ENCODE measurements around the gene MDN1. TPM values are rescaled to one million over a fixed set of nuclear protein-coding genes. Genes with fewer than 3 reads are reported as not detected.

Gene MDN1
- total and polyA plus RNA-seq, 8 donors: 15.6 to 27.5 (median 18.1) TPM

GRCh38 chr6:89613790-89614189 lies 205.8 kb downstream of the MDN1 start:
- Histone ChIP-seq H3K27me3 (no peaks in the 10 kb centered on the region), H3K9me3 (no peaks in the 10 kb centered on the region), H3K4me1 (no peaks in the 10 kb centered on the region), H3K27ac (no peak overlapping the region), H3K36me3 (no peaks in the 10 kb centered on the region), H3K4me3 (no peak overlapping the region)
- TF ChIP-seq, protein P1, sequence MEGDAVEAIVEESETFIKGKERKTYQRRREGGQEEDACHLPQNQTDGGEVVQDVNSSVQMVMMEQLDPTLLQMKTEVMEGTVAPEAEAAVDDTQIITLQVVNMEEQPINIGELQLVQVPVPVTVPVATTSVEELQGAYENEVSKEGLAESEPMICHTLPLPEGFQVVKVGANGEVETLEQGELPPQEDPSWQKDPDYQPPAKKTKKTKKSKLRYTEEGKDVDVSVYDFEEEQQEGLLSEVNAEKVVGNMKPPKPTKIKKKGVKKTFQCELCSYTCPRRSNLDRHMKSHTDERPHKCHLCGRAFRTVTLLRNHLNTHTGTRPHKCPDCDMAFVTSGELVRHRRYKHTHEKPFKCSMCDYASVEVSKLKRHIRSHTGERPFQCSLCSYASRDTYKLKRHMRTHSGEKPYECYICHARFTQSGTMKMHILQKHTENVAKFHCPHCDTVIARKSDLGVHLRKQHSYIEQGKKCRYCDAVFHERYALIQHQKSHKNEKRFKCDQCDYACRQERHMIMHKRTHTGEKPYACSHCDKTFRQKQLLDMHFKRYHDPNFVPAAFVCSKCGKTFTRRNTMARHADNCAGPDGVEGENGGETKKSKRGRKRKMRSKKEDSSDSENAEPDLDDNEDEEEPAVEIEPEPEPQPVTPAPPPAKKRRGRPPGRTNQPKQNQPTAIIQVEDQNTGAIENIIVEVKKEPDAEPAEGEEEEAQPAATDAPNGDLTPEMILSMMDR (IDR thresholded peaks at IDR 0.05): no peak
- DNase-seq (no peak), ATAC-seq (no peak), FAIRE-seq (no peak)
- WGBS, 2 donors: 67 to 69% methylated on average over 5 of the region's 5 CpGs
- intact Hi-C loops (cut with DNase I): no loop called here

- WGBS, 2 donors: 88 to 89% methylated on average over 12 of the region's 12 CpGs
- DNase-seq (no peak), FAIRE-seq (no peak), ATAC-seq (no peak)
- intact Hi-C loops (cut with DNase I): no loop called here
- Histone ChIP-seq H3K27me3 (no peaks in the 10 kb centered on the region), H3K4me1 (no peaks in the 10 kb centered on the region), H3K9me3 (no peaks in the 10 kb centered on the region), H3K27ac (no peak overlapping the region), H3K36me3 (no peaks in the 10 kb centered on the region), H3K4me3 (no peak overlapping the region)
- TF ChIP-seq, protein P1 (IDR thresholded peaks at IDR 0.05): no peak
Observed at GRCh38 chr6:89612121-89612520, 207.5 kb downstream of the MDN1 start.

GRCh38 chr6:89611666-89612065 lies 207.9 kb downstream of the MDN1 start:
- DNase-seq (no peak), ATAC-seq (no peak), FAIRE-seq (no peak)
- H3K4me1 ChIP-seq: no peaks in the 10 kb centered on the region
- TF ChIP-seq, protein P1 (IDR thresholded peaks at IDR 0.05): no peak
- H3K36me3 ChIP-seq: no peaks in the 10 kb centered on the region
- no peaks in the 10 kb centered on the region for H3K27me3 ChIP-seq
- no peak overlapping the region for H3K27ac ChIP-seq
- no peaks in the 10 kb centered on the region for H3K9me3 ChIP-seq
- intact Hi-C loops (cut with DNase I): no loop called here
- H3K4me3 ChIP-seq: no peak overlapping the region

DNA sequence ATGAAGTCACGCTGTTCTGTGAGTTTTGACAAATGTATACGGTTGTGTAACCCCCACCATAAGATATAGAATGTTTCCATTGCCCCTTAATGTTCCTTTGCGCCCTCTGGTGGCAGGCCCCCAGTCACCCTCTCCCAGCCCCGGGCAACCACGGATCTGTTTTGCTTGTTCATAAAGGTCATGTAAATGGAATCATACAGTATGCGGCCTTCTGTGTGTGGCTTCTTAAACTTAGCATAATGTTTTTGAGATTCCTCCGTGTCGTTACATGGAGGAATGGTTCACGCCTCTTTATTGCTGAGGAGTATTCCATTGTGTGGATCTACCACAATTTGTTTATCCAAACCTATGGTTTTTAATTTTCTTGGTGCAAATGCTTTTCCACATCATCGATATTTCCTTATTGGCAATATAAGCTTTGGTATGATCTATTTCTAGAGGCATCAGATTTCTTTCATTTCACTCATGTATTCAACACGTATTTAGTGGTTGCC lies 209.4 kb downstream of the MDN1 start:
- FAIRE-seq: peak; percentile 34

GRCh38 chr6:89605861-89606260 lies 213.7 kb downstream of the MDN1 start:
- Histone ChIP-seq H3K27me3 (no peaks in the 10 kb centered on the region), H3K4me1 (no peaks in the 10 kb centered on the region), H3K4me3 (no peak overlapping the region), H3K36me3 (no peaks in the 10 kb centered on the region), H3K27ac (no peak overlapping the region), H3K9me3 (no peaks in the 10 kb centered on the region)
- intact Hi-C loops (cut with DNase I): loop anchor here in 1 of 3 donors (5.0 kb wide), 1 partner anchor 169 kb away; no protein-coding TSS in a partner anchor
- TF ChIP-seq, protein P1 (IDR thresholded peaks at IDR 0.05): no peak
- no peak for FAIRE-seq
- no peak for ATAC-seq
- no peak for DNase-seq
- WGBS, 2 donors: 78 to 87% methylated on average over 5 of the region's 5 CpGs

More for the DNA sequence above, 209.4 kb downstream of the MDN1 start:
- Histone ChIP-seq H3K4me1 (no peaks in the 10 kb centered on the region), H3K9me3 (no peaks in the 10 kb centered on the region), H3K4me3 (no peak overlapping the region), H3K27me3 (no peaks in the 10 kb centered on the region), H3K36me3 (no peaks in the 10 kb centered on the region), H3K27ac (no peak overlapping the region)
- intact Hi-C loops (cut with DNase I): no loop called here
- ATAC-seq (peak; percentile 73 to 97 (median 90)), DNase-seq (peak; percentile 51 to 89 (median 67))
- WGBS, 2 donors: 32 to 40% methylated on average over 11 of the region's 11 CpGs
- TF ChIP-seq, protein P1 (IDR thresholded peaks at IDR 0.05): peak; percentile 56 to 84 (median 75)
